MCF 10A (cell line): ENCODE results near the gene ZNF341. TPM values are rescaled to one million over a fixed set of nuclear protein-coding genes. Genes with fewer than 3 reads are reported as not detected.
A peak's percentile ranks its signal among the peaks of the same experiment; 100 is the strongest.

Experiments
- BruUV-seq: library from RNA; stranded (reverse); fragments of 400-500 nt; replicated peaks from 2 replicates; lab custom pipeline; 2021; lab: Mats Ljungman, UMichigan
- CTCF ChIA-PET: fragments of 300-600 bp; sonication (Branson Sonifier 250); formaldehyde crosslinking; extraction: SDS; loops from one replicate; lab custom pipeline; 2021; ENCODE audit warnings: antibody characterized with exemption, inconsistent platforms; lab: Yijun Ruan, JAX
- POLR2A ChIA-PET: fragments of 300-600, 350-650 bp; sonication (Branson Sonifier 250); formaldehyde crosslinking; extraction: SDS; loops from one replicate; lab custom pipeline; 2020; ENCODE audit warnings: antibody characterized with exemption, inconsistent platforms; lab: Yijun Ruan, JAX
- DNase-seq: peaks from one replicate; pipeline ENCODE4 v3.0.0-alpha.2; 2018; ENCODE audit not compliant: unreplicated experiment
- H3K27ac Mint-ChIP-seq: one replicate; pipeline ENCODE4 v1.8.0; 2022; ENCODE audit warnings: mild to moderate bottlenecking, low read depth, mixed read lengths; ENCODE audit not compliant: unreplicated experiment
- H3K27me3 Mint-ChIP-seq: one replicate; pipeline ENCODE4 v1.8.0; 2022; ENCODE audit warnings: mixed read lengths; ENCODE audit not compliant: insufficient read depth, unreplicated experiment
- H3K36me3 Mint-ChIP-seq: one replicate; pipeline ENCODE4 v1.8.0; 2022; ENCODE audit warnings: mild to moderate bottlenecking, moderate library complexity, mixed read lengths; ENCODE audit not compliant: insufficient read depth, unreplicated experiment
- H3K4me1 Mint-ChIP-seq: one replicate; pipeline ENCODE4 v1.8.0; 2022; ENCODE audit warnings: mixed read lengths; ENCODE audit not compliant: insufficient read depth, unreplicated experiment
- H3K4me3 Mint-ChIP-seq: one replicate; pipeline ENCODE4 v1.8.0; 2022; ENCODE audit warnings: mild to moderate bottlenecking, moderate library complexity, mixed read lengths; ENCODE audit not compliant: unreplicated experiment
- H3K9me3 Mint-ChIP-seq: one replicate; pipeline ENCODE4 v1.8.0; 2022; ENCODE audit warnings: mixed read lengths; ENCODE audit not compliant: unreplicated experiment
- CTCF ChIP-seq: fragments of 200-600 bp; IDR thresholded peaks from one replicate; pipeline ENCODE4 v1.8.0; 2022; ENCODE audit warnings: antibody characterized with exemption, mild to moderate bottlenecking; ENCODE audit not compliant: unreplicated experiment
- intact Hi-C: fragments of 100-400 bp; cut with micrococcal nuclease; formaldehyde crosslinking; loops from 2 replicates; pipeline ENCODE4 v1.14.1; 2022
- total RNA-seq: library from RNA; stranded (reverse); gene quantifications from 2 replicates; pipeline ENCODE4 v1.2.3, GENCODE V29; 2022

Gene ZNF341
- total RNA-seq, 1 experiment from 2014 or later: 2.0 TPM

GRCh38 chr20:33709398-33709797, 22.4 kb upstream of the ZNF341 start:
- no peaks in the 10 kb centered on the region for H3K27me3 Mint-ChIP-seq
- peaks cover 31% of the 10 kb centered on the region for H3K36me3 Mint-ChIP-seq
- POLR2A ChIA-PET: no interaction called here
- peaks cover 17% of the 10 kb centered on the region for H3K4me1 Mint-ChIP-seq
- H3K4me3 Mint-ChIP-seq: no peak overlapping the region
- intact Hi-C loops: no loop called here
- H3K9me3 Mint-ChIP-seq: no peaks in the 10 kb centered on the region
- CTCF ChIA-PET: interaction anchor here (0.7 kb wide), 1 partner anchor 32 kb away, joined by 3 read pairs; no protein-coding TSS in a partner anchor
- BruUV-seq: no TSS peak
- no peak overlapping the region for H3K27ac Mint-ChIP-seq
- DNase-seq: no peak
- no peak for TF ChIP-seq CTCF

DNA sequence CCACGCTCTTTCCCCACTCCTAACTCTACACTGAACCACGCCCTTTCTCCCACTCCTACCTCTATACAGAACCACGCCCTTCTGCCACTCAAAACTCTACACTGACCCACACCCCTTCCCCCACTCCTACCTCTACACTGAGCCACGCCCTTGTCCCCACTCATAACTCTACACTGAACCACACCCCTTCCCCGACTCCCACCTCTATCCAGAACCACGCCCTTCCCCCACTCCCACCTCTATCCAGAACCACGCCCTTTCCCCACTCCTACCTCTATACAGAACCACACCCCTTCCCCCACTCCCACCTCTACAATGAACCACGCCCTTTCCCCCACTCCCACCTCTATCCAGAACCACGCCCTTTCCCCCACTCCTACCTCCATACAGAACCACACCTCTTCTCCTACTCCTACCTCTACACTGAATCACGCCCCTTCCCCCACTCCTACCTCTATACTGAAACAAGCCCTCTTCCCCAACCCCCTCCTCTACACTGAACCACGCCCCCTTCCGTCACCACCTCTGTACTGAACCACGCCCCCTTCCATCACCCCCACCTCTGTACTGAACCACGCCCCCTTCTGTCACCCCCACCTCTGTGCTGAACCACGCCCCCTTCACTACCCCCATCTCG, 21.8 kb upstream of the ZNF341 start:
- POLR2A ChIA-PET: no interaction called here
- Mint-ChIP-seq H3K27me3 (no peaks in the 10 kb centered on the region), H3K4me3 (no peak overlapping the region)

DNA sequence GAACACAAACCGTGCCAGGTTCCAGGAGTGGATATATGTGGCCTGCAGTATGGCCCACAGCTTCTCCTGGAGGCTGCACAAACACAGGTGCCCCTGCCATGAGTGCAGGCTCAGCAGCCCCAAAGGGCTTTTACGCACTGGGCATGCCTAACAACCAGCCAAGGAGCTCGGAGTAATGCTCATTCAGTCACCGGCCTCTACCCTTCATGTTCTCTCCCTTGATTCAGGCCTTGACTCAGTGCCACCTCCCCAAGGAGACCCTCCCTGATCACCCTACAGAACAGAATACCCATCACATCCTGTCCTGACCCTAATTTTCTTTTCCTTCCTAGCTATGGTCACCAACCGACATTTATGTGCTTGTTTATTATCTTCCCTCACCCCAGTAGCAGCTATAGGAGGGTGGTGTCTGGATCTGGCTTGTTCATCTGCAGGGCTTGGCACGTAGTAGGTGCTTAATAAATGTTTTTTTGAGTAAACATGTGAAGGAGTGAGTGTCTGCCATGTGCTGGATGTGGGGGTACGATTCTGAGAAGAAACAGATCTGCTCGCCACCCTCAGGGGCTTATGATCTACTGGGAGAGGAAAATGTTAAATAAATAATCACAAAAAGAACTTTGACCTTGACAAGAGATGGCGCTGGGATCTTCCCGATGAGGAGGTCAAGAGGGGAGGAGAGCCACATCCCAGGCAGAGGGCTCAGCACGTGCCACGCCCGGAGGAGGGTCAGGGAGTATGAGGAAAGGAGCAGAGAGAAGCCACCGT, 20.9 kb upstream of the ZNF341 start:
- Mint-ChIP-seq H3K36me3 (peaks cover 31% of the 10 kb centered on the region), H3K4me1 (peaks cover 17% of the 10 kb centered on the region), H3K27ac (no peak overlapping the region), H3K27me3 (no peaks in the 10 kb centered on the region), H3K9me3 (no peaks in the 10 kb centered on the region), H3K4me3 (peak overlapping the region; percentile 15)
- no peak for TF ChIP-seq CTCF
- no TSS peak for BruUV-seq
- intact Hi-C loops: no loop called here
- CTCF ChIA-PET: interaction anchor here (0.5 to 0.6 kb wide), 2 partner anchors 47 to 292 kb away, joined by 3 read pairs; no protein-coding TSS in a partner anchor
- POLR2A ChIA-PET: interaction anchor here (0.5 kb wide), 1 partner anchor 64 kb away, joined by 3 read pairs; no protein-coding TSS in a partner anchor
- DNase-seq: no peak

More for the DNA sequence above, 21.8 kb upstream of the ZNF341 start:
- no peaks in the 10 kb centered on the region for H3K9me3 Mint-ChIP-seq
- DNase-seq: no peak
- peaks cover 17% of the 10 kb centered on the region for H3K4me1 Mint-ChIP-seq
- intact Hi-C loops: no loop called here
- no peak overlapping the region for H3K27ac Mint-ChIP-seq
- TF ChIP-seq CTCF: no peak
- H3K36me3 Mint-ChIP-seq: peaks cover 24% of the 10 kb centered on the region
- CTCF ChIA-PET: no interaction called here
- BruUV-seq: no TSS peak

GRCh38 chr20:33711446-33711738, 20.4 kb upstream of the ZNF341 start:
- H3K4me3 Mint-ChIP-seq: no peak overlapping the region
- H3K36me3 Mint-ChIP-seq: peaks cover 31% of the 10 kb centered on the region
- no peak overlapping the region for H3K27ac Mint-ChIP-seq

More at GRCh38 chr20:33711446-33711738, 20.4 kb upstream of the ZNF341 start:
- ChIA-PET CTCF (interaction anchor here (0.6 kb wide), 1 partner anchor 292 kb away, joined by 3 read pairs; no protein-coding TSS in a partner anchor), POLR2A (no interaction called here)
- DNase-seq: no peak
- H3K9me3 Mint-ChIP-seq: no peaks in the 10 kb centered on the region
- no TSS peak for BruUV-seq
- H3K27me3 Mint-ChIP-seq: no peaks in the 10 kb centered on the region
- peaks cover 17% of the 10 kb centered on the region for H3K4me1 Mint-ChIP-seq
- intact Hi-C loops: no loop called here
- TF ChIP-seq CTCF: no peak
